ENCODE results near the gene RPUSD1.

Gene RPUSD1

GRCh38 chr16:740764-741505 lies 47.2 kb downstream of the RPUSD1 start, which contains the start of gene CIAO3:
Gene CIAO3, minus strand, starts transcription at chr16:740997. Its CDS starts 12 bp downstream, at chr16:740985.
- peak; percentile 98 for TF ChIP-seq CTCF (IDR thresholded peaks at IDR 0.05; ENCODE audit: extremely low read depth, insufficient read depth, missing control alignments)
- DNase-seq (ENCODE audit: low spot score), result peak; percentile 98
- in situ Hi-C loops (cut with MboI; ENCODE audit: low pct_unique_long_range_greater_than_20kb, low sequenced_read_pairs, unreplicated experiment), result no loop called here

- in situ Hi-C loops (cut with MboI; ENCODE audit: low pct_unique_long_range_greater_than_20kb, low sequenced_read_pairs, unreplicated experiment), result no loop called here
- no peak for TF ChIP-seq CTCF (IDR thresholded peaks at IDR 0.05; ENCODE audit: extremely low read depth, insufficient read depth, missing control alignments)
- DNase-seq (ENCODE audit: low spot score), result no peak
These were observed 47.8 kb downstream of the RPUSD1 start for GRCh38 chr16:740459-740763.

- in situ Hi-C loops (cut with MboI; ENCODE audit: low pct_unique_long_range_greater_than_20kb, low sequenced_read_pairs, unreplicated experiment), result no loop called here
- DNase-seq (ENCODE audit: low spot score), result no peak
- TF ChIP-seq CTCF (IDR thresholded peaks at IDR 0.05; ENCODE audit: extremely low read depth, insufficient read depth, missing control alignments), result no peak
These were observed 48.4 kb downstream of the RPUSD1 start for GRCh38 chr16:739560-740458.

GRCh38 chr16:736936-737481 lies 51.2 kb downstream of the RPUSD1 start:
- DNase-seq (ENCODE audit: low spot score), result no peak
- in situ Hi-C loops (cut with MboI; ENCODE audit: low pct_unique_long_range_greater_than_20kb, low sequenced_read_pairs, unreplicated experiment), result no loop called here
- TF ChIP-seq CTCF (IDR thresholded peaks at IDR 0.05; ENCODE audit: extremely low read depth, insufficient read depth, missing control alignments), result no peak

GRCh38 chr16:735982-736453 lies 52.2 kb downstream of the RPUSD1 start:
- in situ Hi-C loops (cut with MboI; ENCODE audit: low pct_unique_long_range_greater_than_20kb, low sequenced_read_pairs, unreplicated experiment), result no loop called here
- no peak for TF ChIP-seq CTCF (IDR thresholded peaks at IDR 0.05; ENCODE audit: extremely low read depth, insufficient read depth, missing control alignments)
- peak; percentile 69 for DNase-seq (ENCODE audit: low spot score)

GRCh38 chr16:734981-735881 lies 53.0 kb downstream of the RPUSD1 start:
- no peak for DNase-seq (ENCODE audit: low spot score)
- TF ChIP-seq CTCF (IDR thresholded peaks at IDR 0.05; ENCODE audit: extremely low read depth, insufficient read depth, missing control alignments), result no peak
- in situ Hi-C loops (cut with MboI; ENCODE audit: low pct_unique_long_range_greater_than_20kb, low sequenced_read_pairs, unreplicated experiment), result no loop called here

All from GM13977 (cell line).